ENCODE measurements around the gene FRAS1.
"Not testable (repeated sequence)": the region's sequence is repeated elsewhere in the genome, so short reads cannot be mapped to it uniquely, and the experiment has no call there.

The FRAS1 gene

GRCh38 chr4:78057135-78057599, at the start of gene FRAS1:
Gene FRAS1 (plus strand): TSS chr4:78057323. CDS start chr4:78058010, 687 bp downstream.
- no peak for DNase-seq

- DNase-seq, result not testable (repeated sequence)
Observed at GRCh38 chr4:78011003-78011402, 46.1 kb upstream of the FRAS1 start.

GRCh38 chr4:78014889-78015886, 41.9 kb upstream of the FRAS1 start:
- DNase-seq, result no peak

- no peak for DNase-seq
Observed at GRCh38 chr4:78018271-78019049, 38.7 kb upstream of the FRAS1 start.

- DNase-seq, result no peak
Observed at GRCh38 chr4:78019414-78019813, 37.7 kb upstream of the FRAS1 start.

GRCh38 chr4:78020677-78021076, 36.4 kb upstream of the FRAS1 start:
- no peak for DNase-seq

- no peak for DNase-seq
Observed at GRCh38 chr4:78022517-78022916, 34.6 kb upstream of the FRAS1 start.

- no peak for DNase-seq
Observed at GRCh38 chr4:78024085-78024484, 33.0 kb upstream of the FRAS1 start.

GRCh38 chr4:78024576-78025091, 32.5 kb upstream of the FRAS1 start:
- no peak for DNase-seq

- DNase-seq, result no peak
Observed at GRCh38 chr4:78031417-78031950, 25.6 kb upstream of the FRAS1 start.

- DNase-seq, result no peak
Observed at GRCh38 chr4:78032446-78032845, 24.7 kb upstream of the FRAS1 start.

GRCh38 chr4:78032929-78033328, 24.2 kb upstream of the FRAS1 start:
- DNase-seq, result no peak

- no peak for DNase-seq
Observed at GRCh38 chr4:78033861-78034260, 23.3 kb upstream of the FRAS1 start.

GRCh38 chr4:78038704-78039103, 18.4 kb upstream of the FRAS1 start:
- no peak for DNase-seq

GRCh38 chr4:78039678-78040077, 17.4 kb upstream of the FRAS1 start:
- DNase-seq, result no peak

GRCh38 chr4:78040431-78040830, 16.7 kb upstream of the FRAS1 start:
- DNase-seq, result no peak

GRCh38 chr4:78047366-78047765, 9.8 kb upstream of the FRAS1 start:
- DNase-seq, result no peak

GRCh38 chr4:78056265-78057129, 626 bp upstream of the FRAS1 start:
- DNase-seq, result no peak

- DNase-seq, result no peak
Observed at GRCh38 chr4:78057600-78058550, 752 bp downstream of the FRAS1 start.

GRCh38 chr4:78058591-78059523, 1.7 kb downstream of the FRAS1 start:
- no peak for DNase-seq
